Left ventricle myocardium inferior (tissue), 1 donor: ENCODE results near the gene EPC2. TPM values are rescaled to one million over a fixed set of nuclear protein-coding genes. Genes with fewer than 3 reads are reported as not detected.
"Not testable (repeated sequence)": the region's sequence is repeated elsewhere in the genome, so short reads cannot be mapped to it uniquely, and the experiment has no call there.

Experiments
- DNase-seq: peaks from one replicate; pipeline ENCODE4 v3.0.0-alpha.2; 2020
- H3K27ac ChIP-seq: fragments of 200-600 bp; replicated peaks from 2 replicates; pipeline ENCODE4 v1.8.0; 2021
- H3K27me3 ChIP-seq: fragments of 200-600 bp; 2 replicates; pipeline ENCODE4 v1.8.0; 2021; ENCODE audit warnings: low read depth
- H3K36me3 ChIP-seq: fragments of 200-600 bp; 2 replicates; pipeline ENCODE4 v1.8.0; 2021
- H3K4me1 ChIP-seq: fragments of 200-600 bp; 2 replicates; pipeline ENCODE4 v1.8.0; 2021
- H3K4me3 ChIP-seq: fragments of 200-600 bp; 2 replicates; pipeline ENCODE4 v1.8.0; 2021; ENCODE audit warnings: mild to moderate bottlenecking, moderate library complexity
- H3K9me3 ChIP-seq: fragments of 200-600 bp; replicated peaks from 2 replicates; pipeline ENCODE4 v1.8.0; 2021
- CTCF ChIP-seq: fragments of 200-600 bp; IDR thresholded peaks from 2 replicates; pipeline ENCODE4 v1.8.0; 2021; ENCODE audit warnings: antibody characterized with exemption, mild to moderate bottlenecking, borderline replicate concordance
- intact Hi-C: fragments of 100-400 bp; cut with micrococcal nuclease; formaldehyde crosslinking; loops from one replicate; pipeline ENCODE4 v1.11.0; 2022
- total RNA-seq: library from RNA; stranded (reverse); fragmentation: NEBNext Ultra II Directional; extraction: Animal tissue kit (Norgen Biotek cat#: 25700); gene quantifications from one replicate; pipeline ENCODE4 v1.2.1, GENCODE V29; 2021
- donor health status: DM: no; HTN: yes; CAD: no; lungs with severe emphysema.

EPC2 gene
- total RNA-seq, 1 donor from 2014 or later: 22.0 TPM

GRCh38 chr2:148644883-148645538, 460 bp downstream of the EPC2 start:
- peak; percentile 43 for TF ChIP-seq CTCF
- intact Hi-C loops: no loop called here
- H3K4me3 ChIP-seq: peak overlapping the region; percentile 85
- H3K27ac ChIP-seq: peak overlapping the region; percentile 100
- no peaks in the 10 kb centered on the region for H3K27me3 ChIP-seq
- no peaks in the 10 kb centered on the region for H3K9me3 ChIP-seq
- peak; percentile 92 for DNase-seq
- no peaks in the 10 kb centered on the region for H3K36me3 ChIP-seq
- H3K4me1 ChIP-seq: peaks cover 54% of the 10 kb centered on the region

DNA sequence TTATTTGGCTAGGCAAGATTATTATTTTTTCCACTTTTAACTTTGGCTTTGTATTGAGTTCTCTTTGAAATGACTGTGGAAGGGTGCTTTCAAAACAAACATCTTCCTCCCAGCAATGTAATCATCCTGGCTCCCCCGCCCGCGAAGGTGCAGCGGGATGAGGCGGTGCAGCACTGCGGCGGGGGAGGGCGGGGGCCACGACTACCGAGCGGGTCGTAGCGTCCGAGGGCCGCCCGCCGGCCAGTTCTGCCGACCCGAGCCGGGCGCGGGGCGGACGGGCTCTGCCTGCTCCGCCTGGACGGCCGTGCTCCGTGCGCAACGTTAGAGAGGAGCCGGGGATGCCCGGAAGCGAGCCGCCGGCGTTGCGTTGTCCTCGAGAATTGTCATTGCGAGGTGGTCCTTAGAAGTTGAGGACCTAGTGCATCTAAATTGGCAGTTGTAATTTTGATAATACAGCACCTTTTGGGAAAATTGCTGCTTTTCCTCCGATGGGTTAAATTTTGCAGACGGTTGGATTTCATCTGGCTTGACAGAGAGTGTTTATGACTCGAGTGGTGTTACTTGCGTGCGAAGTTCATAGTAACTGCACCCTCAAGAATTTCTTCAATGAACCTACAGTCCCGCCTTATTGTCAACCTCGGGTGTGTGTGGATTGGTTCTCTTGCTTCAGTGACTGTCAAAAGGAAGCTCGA, 1.1 kb downstream of the EPC2 start:
- H3K27me3 ChIP-seq: no peaks in the 10 kb centered on the region
- DNase-seq: peak; percentile 33
- intact Hi-C loops: no loop called here
- H3K4me3 ChIP-seq: peak overlapping the region; percentile 85
- no peaks in the 10 kb centered on the region for H3K9me3 ChIP-seq
- H3K4me1 ChIP-seq: peaks cover 61% of the 10 kb centered on the region
- H3K27ac ChIP-seq: peak overlapping the region; percentile 100
- no peak for TF ChIP-seq CTCF
- no peaks in the 10 kb centered on the region for H3K36me3 ChIP-seq

- no peak for DNase-seq
Observed at GRCh38 chr2:148646231-148646559, 1.6 kb downstream of the EPC2 start.

DNA sequence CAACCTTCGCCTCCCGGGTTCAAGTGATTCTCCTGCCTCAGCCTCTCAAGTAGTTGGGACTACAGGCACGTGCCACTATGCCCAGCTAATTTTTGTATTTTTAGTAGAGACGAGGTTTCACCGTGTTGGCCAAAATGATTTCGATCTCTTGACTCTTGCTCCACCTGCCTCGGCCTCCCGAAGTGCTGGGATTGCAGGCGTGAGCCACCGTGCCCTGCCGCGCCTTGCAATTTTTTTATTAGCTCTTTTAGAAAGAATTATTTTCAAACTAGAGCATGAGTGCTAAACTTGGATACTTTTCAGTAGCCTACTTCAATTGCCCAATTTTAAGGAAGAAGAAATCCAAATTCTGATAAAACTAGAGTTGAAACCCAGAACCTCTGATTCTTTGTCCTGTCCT, 3.2 kb downstream of the EPC2 start:
- H3K27me3 ChIP-seq, H3K4me3 ChIP-seq, H3K36me3 ChIP-seq, H3K27ac ChIP-seq, H3K9me3 ChIP-seq, DNase-seq, intact Hi-C loops: not testable (repeated sequence)
- H3K4me1 ChIP-seq: peaks cover 81% of the 10 kb centered on the region

More at GRCh38 chr2:148646231-148646559, 1.6 kb downstream of the EPC2 start:
- Histone ChIP-seq H3K36me3 (no peaks in the 10 kb centered on the region), H3K9me3 (no peaks in the 10 kb centered on the region), H3K27ac (peak overlapping the region; percentile 100), H3K4me3 (peak overlapping the region; percentile 85), H3K27me3 (no peaks in the 10 kb centered on the region), H3K4me1 (peaks cover 66% of the 10 kb centered on the region)
- intact Hi-C loops: no loop called here
- no peak for TF ChIP-seq CTCF

DNA sequence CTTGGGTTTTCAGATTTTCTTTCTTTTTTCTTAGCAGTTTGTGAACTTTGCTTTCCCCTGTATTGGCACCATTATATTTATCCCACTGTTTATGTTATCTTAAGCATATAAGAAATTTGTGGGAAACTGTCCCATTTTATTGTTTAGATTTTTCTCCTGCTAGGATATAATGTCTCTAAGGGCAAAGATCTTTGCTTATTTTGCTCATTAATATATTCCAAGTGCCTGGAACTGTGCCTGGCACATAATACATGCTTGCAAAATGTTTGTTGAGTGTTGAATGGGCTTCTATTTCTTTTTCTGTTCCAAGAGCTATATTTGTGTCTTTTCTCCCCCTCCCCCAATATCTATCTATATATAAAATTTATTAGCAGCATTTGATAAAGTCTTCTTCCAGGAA, 5.4 kb downstream of the EPC2 start:
- H3K27me3 ChIP-seq: no peaks in the 10 kb centered on the region
- peaks cover 90% of the 10 kb centered on the region for H3K4me1 ChIP-seq
- H3K36me3 ChIP-seq: no peaks in the 10 kb centered on the region
- H3K9me3 ChIP-seq: no peaks in the 10 kb centered on the region
- H3K4me3 ChIP-seq: no peak overlapping the region
- no peak for TF ChIP-seq CTCF
- no peak for DNase-seq
- H3K27ac ChIP-seq: no peak overlapping the region
- intact Hi-C loops: no loop called here

- DNase-seq: no peak
- H3K4me1 ChIP-seq: peaks cover 93% of the 10 kb centered on the region
- H3K4me3 ChIP-seq: no peak overlapping the region
- H3K27ac ChIP-seq: no peak overlapping the region
- intact Hi-C loops: no loop called here
- no peaks in the 10 kb centered on the region for H3K36me3 ChIP-seq
- no peaks in the 10 kb centered on the region for H3K27me3 ChIP-seq
- H3K9me3 ChIP-seq: no peaks in the 10 kb centered on the region
- TF ChIP-seq CTCF: no peak
Observed at GRCh38 chr2:148650881-148651280, 6.3 kb downstream of the EPC2 start.
